OCI-LY1 (cell line): ENCODE data around the gene MELTF.

Experiments used
- H2AFZ ChIP-seq: fragments of 200-600 bp; sonication (generic), shearing (Covaris generic); 2 replicates; pipeline ENCODE4 v1.6.0; 2014; ENCODE audit warnings: antibody characterized with exemption, mild to moderate bottlenecking, low read length
- H3F3A ChIP-seq: fragments of 200-600 bp; sonication (generic), shearing (Covaris generic); 2 replicates; pipeline ENCODE4 v1.6.0; 2014; ENCODE audit warnings: mild to moderate bottlenecking, antibody characterized with exemption, low read length, moderate library complexity; ENCODE audit not compliant: insufficient read depth
- H3K27ac ChIP-seq: fragments of 200-600 bp; sonication (generic); 2 replicates; pipeline ENCODE4 v1.5.1; 2014; ENCODE audit warnings: low read length, mixed run types, mild to moderate bottlenecking, low read depth; ENCODE audit not compliant: poor library complexity, severe bottlenecking
- H3K27me3 ChIP-seq: fragments of 200-600 bp; sonication (generic); 2 replicates; pipeline ENCODE4 v1.6.0; 2014; ENCODE audit warnings: antibody characterized with exemption, mild to moderate bottlenecking, low read length, moderate library complexity; ENCODE audit not compliant: insufficient read depth
- H3K36me3 ChIP-seq: fragments of 200-600 bp; sonication (generic); 2 replicates; pipeline ENCODE4 v1.6.1; 2014; ENCODE audit warnings: mild to moderate bottlenecking, antibody characterized with exemption, low read length, moderate library complexity, mixed read lengths; ENCODE audit not compliant: insufficient read depth
- H3K4me1 ChIP-seq: fragments of 200-600 bp; sonication (generic); 2 replicates; pipeline ENCODE4 v1.5.1; 2014; ENCODE audit warnings: mild to moderate bottlenecking, low read length, moderate library complexity; ENCODE audit not compliant: insufficient read depth, severe bottlenecking
- H3K4me2 ChIP-seq: fragments of 200-600 bp; sonication (generic), shearing (Covaris generic); 2 replicates; pipeline ENCODE4 v1.6.1; 2014; ENCODE audit warnings: low read length
- H3K4me3 ChIP-seq: fragments of 200-600 bp; sonication (generic); 2 replicates; pipeline ENCODE4 v1.5.1; 2014; ENCODE audit warnings: low read length, low read depth, mild to moderate bottlenecking, mixed read lengths; ENCODE audit not compliant: poor library complexity, severe bottlenecking
- H3K79me2 ChIP-seq: fragments of 200-600 bp; shearing (Covaris generic); 2 replicates; pipeline ENCODE4 v1.6.1; 2016; ENCODE audit warnings: mixed run types, low read length, mixed read lengths; ENCODE audit not compliant: insufficient read depth
- H3K9ac ChIP-seq: fragments of 200-600 bp; sonication (generic), shearing (Covaris generic); 2 replicates; pipeline ENCODE4 v1.6.1; 2014; ENCODE audit warnings: mild to moderate bottlenecking, low read length, mixed read lengths
- H3K9me2 ChIP-seq: fragments of 200-600 bp; sonication (generic), shearing (Covaris generic); 2 replicates; pipeline ENCODE4 v1.6.1; 2014; ENCODE audit warnings: low read depth, mild to moderate bottlenecking, low read length, mixed read lengths
- H3K9me3 ChIP-seq: fragments of 200-600 bp; shearing (Covaris generic); 2 replicates; pipeline ENCODE4 v1.6.1; 2014; ENCODE audit warnings: low read length, mixed read lengths
- H4K20me1 ChIP-seq: fragments of 200-600 bp; sonication (generic), shearing (Covaris generic); 2 replicates; pipeline ENCODE4 v1.6.0; 2016; ENCODE audit warnings: mild to moderate bottlenecking, low read length; ENCODE audit not compliant: insufficient read depth
- CTCF ChIP-seq: fragments of 200-600 bp; sonication (generic), shearing (Covaris generic); IDR thresholded peaks from 2 replicates; pipeline ENCODE4 v1.5.1; 2017; ENCODE audit warnings: mild to moderate bottlenecking, antibody characterized with exemption, low read length, moderate library complexity, mixed read lengths
- EZH2 ChIP-seq: fragments of 200-600 bp; sonication (generic), shearing (Covaris generic); IDR thresholded peaks from 2 replicates; pipeline ENCODE4 v1.8.0; 2017; ENCODE audit warnings: borderline replicate concordance, mixed run types, mild to moderate bottlenecking, antibody characterized with exemption, low read length, moderate library complexity, mixed read lengths

Gene MELTF

GRCh38 chr3:196994056-196994455, 35.6 kb downstream of the MELTF start:
- H3K27ac ChIP-seq = no peak overlapping the region
- H3K27me3 ChIP-seq = peaks cover 6% of the 10 kb centered on the region; the same call in 1 of the 2 replicates
- H3K79me2 ChIP-seq = no peaks in the 10 kb centered on the region
- H3K4me1 ChIP-seq = no peaks in the 10 kb centered on the region
- H3K9me2 ChIP-seq = no peaks in the 10 kb centered on the region
- no peaks in the 10 kb centered on the region for H3F3A ChIP-seq
- no peaks in the 10 kb centered on the region for H4K20me1 ChIP-seq
- H3K4me2 ChIP-seq = no peak overlapping the region
- H3K9ac ChIP-seq = no peak overlapping the region
- H3K9me3 ChIP-seq = no peaks in the 10 kb centered on the region
- H3K4me3 ChIP-seq = no peak overlapping the region
- H2AFZ ChIP-seq = no peak overlapping the region
- no peaks in the 10 kb centered on the region; the same call in 1 of the 2 replicates for H3K36me3 ChIP-seq
- TF ChIP-seq CTCF = no peak
- TF ChIP-seq EZH2 = no peak

- H3K9ac ChIP-seq = no peak overlapping the region
- H3K4me2 ChIP-seq = no peak overlapping the region
- no peaks in the 10 kb centered on the region for H3F3A ChIP-seq
- no peak overlapping the region for H3K27ac ChIP-seq
- no peaks in the 10 kb centered on the region for H4K20me1 ChIP-seq
- TF ChIP-seq CTCF (no peak), EZH2 (no peak)
- H2AFZ ChIP-seq = no peak overlapping the region
- no peaks in the 10 kb centered on the region for H3K9me3 ChIP-seq
- no peak overlapping the region for H3K4me3 ChIP-seq
- H3K36me3 ChIP-seq = no peaks in the 10 kb centered on the region
- H3K9me2 ChIP-seq = no peaks in the 10 kb centered on the region
- H3K79me2 ChIP-seq = no peaks in the 10 kb centered on the region
- H3K27me3 ChIP-seq = peaks cover 6% of the 10 kb centered on the region; the same call in 1 of the 2 replicates
- no peaks in the 10 kb centered on the region for H3K4me1 ChIP-seq
Observed at GRCh38 chr3:196992461-196993065, 37.1 kb downstream of the MELTF start.

GRCh38 chr3:196991581-196992460, 37.8 kb downstream of the MELTF start:
- TF ChIP-seq CTCF (peak; percentile 33; the same call in 1 of the 2 replicates), EZH2 (no peak)
- H3K9me2 ChIP-seq = no peaks in the 10 kb centered on the region
- no peaks in the 10 kb centered on the region for H3K79me2 ChIP-seq
- H3K27me3 ChIP-seq = peaks cover 6% of the 10 kb centered on the region; the same call in 1 of the 2 replicates
- H3F3A ChIP-seq = no peaks in the 10 kb centered on the region
- H3K27ac ChIP-seq = no peak overlapping the region
- H2AFZ ChIP-seq = no peak overlapping the region
- no peak overlapping the region for H3K4me2 ChIP-seq
- H3K4me3 ChIP-seq = no peak overlapping the region
- no peaks in the 10 kb centered on the region for H3K36me3 ChIP-seq
- no peaks in the 10 kb centered on the region for H3K9me3 ChIP-seq
- no peaks in the 10 kb centered on the region for H3K4me1 ChIP-seq
- no peaks in the 10 kb centered on the region for H4K20me1 ChIP-seq
- no peak overlapping the region for H3K9ac ChIP-seq
